Effector memory CD8-positive, alpha-beta T cell (primary cell): ENCODE results near the gene OR5B21.
A peak's percentile ranks its signal among the peaks of the same experiment; 100 is the strongest.

ENCODE experiments used
- ATAC-seq: fragments of 150-1000 bp; cut with Tn5 transposase; replicated peaks from 2 replicates; pipeline ENCODE4 v1.10.0; 2021; ENCODE audit warnings: mild to moderate bottlenecking, moderate library complexity
- DNase-seq, 3 experiments: peaks; one replicate each; pipeline ENCODE4 v3.0.0; 2021
- H3K27ac Mint-ChIP-seq, 2 donors: one replicate each; pipeline ENCODE4 v1.8.0; 2022; ENCODE audit warnings: mild to moderate bottlenecking in 2 of 2, mixed read lengths in 2 of 2, moderate library complexity in 2 of 2
- H3K27me3 Mint-ChIP-seq, 2 donors: one replicate each; pipeline ENCODE4 v1.8.0; 2022; ENCODE audit warnings: mixed read lengths in 2 of 2
- H3K36me3 Mint-ChIP-seq: one replicate; pipeline ENCODE4 v1.8.0; 2022; ENCODE audit warnings: mild to moderate bottlenecking, moderate library complexity, mixed read lengths; ENCODE audit not compliant: insufficient read depth
- H3K4me1 Mint-ChIP-seq, 2 donors: one replicate each; pipeline ENCODE4 v1.8.0; 2022; ENCODE audit warnings: low read depth in 2 of 2, mixed read lengths in 2 of 2
- H3K4me3 Mint-ChIP-seq, 2 donors: one replicate each; pipeline ENCODE4 v1.8.0; 2022; ENCODE audit warnings: mild to moderate bottlenecking in 2 of 2, mixed read lengths in 2 of 2, moderate library complexity in 2 of 2
- H3K9me3 Mint-ChIP-seq, 2 donors: one replicate each; pipeline ENCODE4 v1.8.0; 2022; ENCODE audit warnings: mixed read lengths in 2 of 2
- total RNA-seq, 9 experiments: gene quantifications; one replicate each; lab custom pipeline; 2026; lab: John Stamatoyannopoulos, UW

Gene OR5B21
- total RNA-seq: 0 to 1.5 (median 0.46) reads per million in 9 experiments

DNA sequence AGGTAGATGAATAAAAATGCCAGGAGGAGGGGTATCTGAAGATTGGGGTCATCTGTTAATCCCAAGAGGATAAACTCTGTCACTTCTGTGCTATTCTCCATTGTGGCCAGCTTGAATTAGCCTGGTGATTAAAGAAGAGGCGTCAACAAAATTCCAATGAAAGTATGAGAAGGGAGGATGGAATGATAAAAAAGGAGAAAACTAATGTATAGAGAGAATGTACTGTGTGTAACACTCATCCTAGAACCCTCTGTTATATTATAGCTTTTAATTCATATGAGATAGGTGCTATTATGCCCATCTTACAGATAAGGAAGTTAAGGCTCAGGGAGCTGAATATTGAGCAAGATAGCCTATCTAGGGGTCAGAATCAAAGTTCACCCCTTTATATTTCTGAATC lies at the start of gene OR5B21:
OR5B21 (minus strand) TSS at position 101 of the 400 bp plus-strand sequence; CDS start at position 101, 0 bp downstream.
- H3K9me3 Mint-ChIP-seq: no peaks in the 10 kb centered on the region
- DNase-seq: no peak

DNA sequence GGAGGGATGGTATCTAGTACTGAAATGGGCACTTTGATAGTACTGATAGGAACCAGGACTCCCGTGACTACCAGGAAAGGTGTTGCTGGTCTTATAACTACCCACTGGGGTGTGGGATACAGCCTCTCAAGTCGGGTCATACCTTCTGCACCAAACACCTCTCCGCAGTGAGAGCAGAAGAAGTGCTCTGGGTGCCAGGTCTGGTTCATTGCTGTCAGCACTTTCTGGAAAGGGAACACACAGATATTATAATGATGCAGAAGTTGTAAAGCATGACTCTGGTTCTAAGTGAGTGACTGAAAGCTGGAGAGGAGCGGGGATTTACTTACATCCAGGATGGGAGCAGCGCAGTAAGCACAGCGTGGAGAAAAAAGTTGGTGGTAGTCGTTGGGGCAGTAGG lies 41.7 kb upstream of the OR5B21 start:
- no peaks in the 10 kb centered on the region for H3K27me3 Mint-ChIP-seq
- ATAC-seq (no peak), DNase-seq (no peak)
- H3K4me3 Mint-ChIP-seq: no peak overlapping the region
- H3K9me3 Mint-ChIP-seq: no peaks in the 10 kb centered on the region
- H3K36me3 Mint-ChIP-seq: peaks cover 92% of the 10 kb centered on the region
- peak overlapping the region; percentile 65 to 73 for H3K27ac Mint-ChIP-seq
- H3K4me1 Mint-ChIP-seq: peaks cover 6 to 14% of the 10 kb centered on the region in 2 donors

More for the DNA sequence above, at the start of gene OR5B21:
- ATAC-seq: no peak
- no peaks in the 10 kb centered on the region for H3K4me1 Mint-ChIP-seq
- no peaks in the 10 kb centered on the region for H3K36me3 Mint-ChIP-seq
- no peak within 1 kb of the TSS for H3K4me3 Mint-ChIP-seq
- H3K27ac Mint-ChIP-seq: no peak within 1 kb of the TSS
- no peaks in the 10 kb centered on the region for H3K27me3 Mint-ChIP-seq

DNA sequence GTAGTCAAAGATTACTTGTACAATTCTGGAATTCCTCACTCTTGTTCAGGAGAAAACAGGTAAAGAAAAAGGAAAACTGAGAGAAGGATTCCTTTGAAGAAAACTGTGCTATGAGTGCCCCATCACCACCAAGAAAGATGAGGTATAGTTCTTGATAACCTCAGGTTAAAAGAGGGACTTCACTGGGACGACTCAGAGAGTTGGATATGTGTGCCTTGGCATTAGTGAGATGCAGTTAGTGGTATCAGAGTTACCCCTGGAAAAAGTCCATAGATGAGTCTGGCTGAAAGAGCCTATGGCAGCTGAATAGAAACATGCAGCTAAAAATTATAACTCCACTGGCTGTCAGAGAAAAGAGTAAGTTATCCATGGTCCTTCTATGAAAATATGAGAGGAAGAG lies 38.9 kb upstream of the OR5B21 start:
- H3K27ac Mint-ChIP-seq: peak overlapping the region; percentile 59 to 88

DNA sequence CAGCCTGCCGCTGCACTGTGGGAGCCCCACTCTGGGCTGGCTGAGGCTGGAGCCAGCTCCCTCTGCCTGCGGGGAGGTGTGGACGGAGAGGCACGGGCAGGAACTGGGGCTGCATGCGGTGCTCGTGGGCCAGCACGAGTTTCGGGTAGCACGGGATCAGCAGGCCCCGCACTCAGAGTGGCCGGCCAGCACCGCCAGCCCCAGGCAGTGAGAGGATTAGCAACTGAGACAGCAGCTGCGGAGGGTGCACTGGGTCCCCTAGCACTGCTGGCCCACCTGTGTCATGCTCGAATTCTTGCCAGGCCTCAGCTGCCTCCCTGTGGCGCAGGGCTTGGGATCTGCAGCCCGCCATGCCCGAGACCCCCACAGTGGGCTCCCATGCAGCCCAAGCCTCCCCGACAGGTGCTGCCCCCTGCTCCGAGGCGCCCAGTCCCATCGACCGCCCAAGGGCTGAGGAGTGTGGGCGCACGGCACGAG lies 24.0 kb upstream of the OR5B21 start:
- Mint-ChIP-seq H3K4me1 (peaks cover 24 to 31% of the 10 kb centered on the region in 2 donors), H3K4me3 (no peak overlapping the region), H3K27me3 (no peaks in the 10 kb centered on the region), H3K36me3 (peaks cover 56% of the 10 kb centered on the region), H3K9me3 (no peaks in the 10 kb centered on the region), H3K27ac (no peak overlapping the region)
- no peak for DNase-seq
- ATAC-seq: no peak

More for the DNA sequence above, 38.9 kb upstream of the OR5B21 start:
- Mint-ChIP-seq H3K27me3 (no peaks in the 10 kb centered on the region), H3K36me3 (peaks cover 73% of the 10 kb centered on the region), H3K9me3 (no peaks in the 10 kb centered on the region), H3K4me1 (peaks cover 3 to 5% of the 10 kb centered on the region in 2 donors), H3K4me3 (no peak overlapping the region)
- no peak for ATAC-seq
- DNase-seq: no peak

DNA sequence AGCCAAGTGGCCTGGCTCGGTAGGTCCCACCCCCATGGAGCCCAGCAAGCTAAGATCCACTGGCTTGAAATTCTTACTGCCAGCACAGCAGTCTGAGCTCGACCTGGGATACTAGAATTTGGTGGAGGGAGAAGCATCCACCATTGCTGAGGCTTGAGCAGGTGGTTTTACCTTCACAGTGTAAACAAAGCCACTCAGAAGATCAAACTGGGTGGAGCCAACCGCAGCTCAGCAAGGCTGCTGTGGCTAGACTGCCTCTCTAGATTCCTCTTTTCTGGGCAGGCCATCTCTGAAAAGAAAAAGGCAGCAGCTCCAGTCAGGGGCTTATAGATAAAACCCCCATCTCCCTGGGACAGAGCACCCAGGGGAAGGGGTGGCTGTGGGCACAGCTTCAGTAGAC lies 22.3 kb upstream of the OR5B21 start:
- DNase-seq (no peak), ATAC-seq (peak; percentile 49)
- H3K4me3 Mint-ChIP-seq: peak overlapping the region in 1 of 2 donors; percentile 35
- peak overlapping the region; percentile 35 to 70 for H3K27ac Mint-ChIP-seq
- H3K36me3 Mint-ChIP-seq: peaks cover 53% of the 10 kb centered on the region
- H3K27me3 Mint-ChIP-seq: no peaks in the 10 kb centered on the region
- peaks cover 22 to 24% of the 10 kb centered on the region in 2 donors for H3K4me1 Mint-ChIP-seq
- no peaks in the 10 kb centered on the region for H3K9me3 Mint-ChIP-seq

DNA sequence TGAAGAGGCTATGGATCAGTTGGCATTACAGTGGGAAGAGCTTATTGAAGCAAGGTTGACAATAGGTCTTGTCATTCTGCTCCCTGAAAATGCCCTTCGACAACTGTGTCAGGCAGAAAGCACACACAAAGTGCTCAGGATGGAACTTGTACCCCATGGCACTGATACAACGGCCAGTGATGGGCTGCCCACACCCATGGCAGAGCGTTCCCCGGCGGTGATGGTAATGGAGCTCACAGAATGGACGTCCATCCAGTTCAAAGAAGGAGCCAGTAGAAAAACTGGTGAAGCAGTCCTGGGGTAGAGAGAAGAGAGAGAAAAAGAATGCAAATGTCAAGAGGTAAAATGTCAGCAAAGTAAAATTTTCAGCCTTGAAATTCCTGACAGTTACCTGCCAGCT lies 19.5 kb upstream of the OR5B21 start:
- DNase-seq: no peak
- no peaks in the 10 kb centered on the region for H3K9me3 Mint-ChIP-seq
- no peaks in the 10 kb centered on the region for H3K27me3 Mint-ChIP-seq
- H3K4me1 Mint-ChIP-seq: peaks cover 17 to 20% of the 10 kb centered on the region in 2 donors
- H3K27ac Mint-ChIP-seq: peak overlapping the region; percentile 8 to 97
- H3K36me3 Mint-ChIP-seq: peaks cover 36% of the 10 kb centered on the region
- no peak overlapping the region for H3K4me3 Mint-ChIP-seq
- no peak for ATAC-seq

DNA sequence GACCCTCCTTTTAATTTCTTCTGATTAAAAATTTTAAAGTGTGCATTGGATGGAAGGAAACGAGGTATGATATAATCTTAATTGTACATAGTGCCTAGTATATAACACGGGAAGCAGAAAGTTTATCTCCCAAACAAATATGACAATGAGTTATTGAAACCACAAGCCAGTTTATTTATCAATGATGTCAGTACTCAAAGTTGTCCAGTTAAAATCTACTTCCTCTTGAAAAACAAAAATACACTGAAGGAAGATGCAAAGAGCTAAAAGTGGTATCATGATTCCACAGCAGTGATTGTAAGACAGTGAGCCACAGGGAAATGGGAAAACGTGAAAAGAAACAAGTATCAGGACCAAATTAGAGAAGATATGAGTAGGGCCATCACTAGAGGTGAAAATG lies 18.8 kb upstream of the OR5B21 start:
- Mint-ChIP-seq H3K4me1 (peaks cover 17 to 20% of the 10 kb centered on the region in 2 donors), H3K27me3 (no peaks in the 10 kb centered on the region), H3K4me3 (no peak overlapping the region), H3K36me3 (peaks cover 34% of the 10 kb centered on the region), H3K27ac (peak overlapping the region; percentile 89 to 97), H3K9me3 (no peaks in the 10 kb centered on the region)
- DNase-seq (no peak), ATAC-seq (no peak)

DNA sequence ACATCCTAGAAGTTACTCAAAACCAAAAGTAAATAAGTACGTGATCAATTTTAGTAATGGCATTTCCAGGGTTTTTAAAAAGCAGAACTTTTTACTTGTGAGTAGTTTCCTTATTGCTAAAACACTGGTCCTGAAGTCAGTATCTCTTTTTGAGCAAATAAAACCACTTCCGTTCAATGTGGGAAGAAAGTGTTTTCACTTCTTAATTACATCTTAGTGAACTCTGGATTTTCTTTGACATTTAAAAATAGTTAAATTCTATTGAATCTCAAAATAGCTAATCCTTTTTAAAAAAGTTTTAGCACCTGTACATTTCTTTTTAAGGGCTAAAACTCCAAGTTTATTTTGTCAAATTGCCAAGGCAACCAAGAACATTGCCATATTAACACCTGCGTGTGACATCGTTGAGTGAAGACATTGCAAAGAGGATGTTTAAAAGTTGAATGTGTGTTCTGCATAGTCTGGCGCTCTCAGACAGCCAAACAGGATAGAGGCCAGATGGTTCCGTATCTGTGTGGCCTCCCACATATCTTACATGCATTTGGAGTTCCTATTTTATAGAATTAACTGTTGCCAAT lies 17.2 kb upstream of the OR5B21 start:
- peak; percentile 21 to 37 (median 27) for DNase-seq
- no peaks in the 10 kb centered on the region for H3K9me3 Mint-ChIP-seq
- H3K4me3 Mint-ChIP-seq: peak overlapping the region; percentile 56 to 66
- H3K36me3 Mint-ChIP-seq: peaks cover 26% of the 10 kb centered on the region
- peaks cover 12 to 15% of the 10 kb centered on the region in 2 donors for H3K4me1 Mint-ChIP-seq
- H3K27me3 Mint-ChIP-seq: no peaks in the 10 kb centered on the region
- peak overlapping the region; percentile 89 to 97 for H3K27ac Mint-ChIP-seq
- peak; percentile 91 for ATAC-seq

DNA sequence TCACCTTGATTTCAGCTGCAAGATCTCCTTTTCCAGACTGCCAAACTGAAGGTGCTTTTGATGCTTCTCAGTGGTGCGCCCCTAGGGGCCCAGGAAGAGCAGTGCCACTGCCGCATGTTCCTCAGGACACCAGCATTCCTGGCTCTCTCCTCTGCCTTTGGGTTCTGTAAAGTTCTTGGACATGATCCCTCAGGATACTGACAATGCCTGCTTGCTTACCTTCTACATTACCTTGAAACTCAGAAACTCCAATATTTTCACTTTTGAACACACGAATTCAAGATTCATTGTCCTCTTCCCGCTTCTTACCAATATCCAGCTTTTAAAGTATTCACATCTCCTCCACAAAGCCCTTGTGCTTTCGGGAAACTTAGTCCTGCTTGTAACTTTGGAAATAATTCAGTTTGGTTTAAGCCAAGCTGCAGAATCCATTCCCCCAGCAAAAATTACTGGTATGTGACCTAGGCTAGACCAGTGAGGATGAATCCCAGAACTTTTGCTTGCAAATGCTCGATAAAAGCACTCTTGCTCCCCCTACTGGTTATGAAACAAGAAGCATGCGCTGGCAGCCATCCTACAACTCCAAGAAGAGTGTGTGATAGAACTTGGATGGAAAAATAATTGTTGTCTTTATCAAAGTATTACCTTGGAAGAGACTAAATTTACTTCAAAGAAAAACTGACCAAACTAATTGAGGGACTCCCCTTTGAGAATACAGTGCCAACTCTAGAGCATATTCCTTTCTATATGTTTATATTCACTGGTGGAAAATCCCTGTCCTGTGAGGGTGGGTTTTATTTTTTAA lies 16.5 kb upstream of the OR5B21 start:
- Mint-ChIP-seq H3K4me3 (peak overlapping the region; percentile 56 to 66), H3K27ac (peak overlapping the region; percentile 89 to 97), H3K4me1 (peaks cover 12 to 15% of the 10 kb centered on the region in 2 donors), H3K36me3 (peaks cover 22% of the 10 kb centered on the region), H3K9me3 (no peaks in the 10 kb centered on the region), H3K27me3 (no peaks in the 10 kb centered on the region)
- DNase-seq: peak; percentile 40 to 56 (median 44)
- ATAC-seq: peak; percentile 57

DNA sequence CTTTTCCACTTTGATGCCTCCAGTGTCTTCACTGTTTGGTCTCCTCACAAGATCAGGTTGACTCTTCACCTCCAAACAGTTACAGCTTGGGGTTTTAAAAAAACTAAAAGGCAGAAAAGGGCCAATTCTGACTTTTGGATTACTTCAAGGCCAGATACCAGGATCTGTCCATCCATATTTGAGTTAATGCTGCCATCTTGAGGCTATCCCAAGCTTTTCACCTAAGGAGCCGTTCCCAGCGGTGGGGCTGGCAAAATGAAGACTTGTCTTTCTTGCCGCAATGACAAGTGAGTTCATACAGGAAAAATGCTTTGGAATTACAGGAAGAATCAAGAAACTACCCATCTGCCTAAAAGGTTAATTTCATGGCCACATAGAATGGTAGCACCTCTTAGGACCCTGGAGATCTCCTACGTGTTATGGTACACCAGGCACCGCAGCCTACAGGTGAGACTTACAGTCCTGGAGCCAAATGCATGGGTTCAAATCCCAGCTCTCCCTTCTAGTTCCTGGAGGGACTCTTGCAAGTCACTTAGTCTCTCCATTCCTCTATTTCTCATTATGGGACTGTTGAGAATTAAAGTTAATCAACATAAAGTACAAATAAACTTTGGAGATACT lies 6.0 kb upstream of the OR5B21 start:
- ATAC-seq (no peak), DNase-seq (no peak)
- H3K4me1 Mint-ChIP-seq: no peaks in the 10 kb centered on the region
- H3K9me3 Mint-ChIP-seq: no peaks in the 10 kb centered on the region
- no peaks in the 10 kb centered on the region for H3K27me3 Mint-ChIP-seq
- H3K36me3 Mint-ChIP-seq: no peaks in the 10 kb centered on the region
- no peak overlapping the region for H3K4me3 Mint-ChIP-seq
- H3K27ac Mint-ChIP-seq: no peak overlapping the region

DNA sequence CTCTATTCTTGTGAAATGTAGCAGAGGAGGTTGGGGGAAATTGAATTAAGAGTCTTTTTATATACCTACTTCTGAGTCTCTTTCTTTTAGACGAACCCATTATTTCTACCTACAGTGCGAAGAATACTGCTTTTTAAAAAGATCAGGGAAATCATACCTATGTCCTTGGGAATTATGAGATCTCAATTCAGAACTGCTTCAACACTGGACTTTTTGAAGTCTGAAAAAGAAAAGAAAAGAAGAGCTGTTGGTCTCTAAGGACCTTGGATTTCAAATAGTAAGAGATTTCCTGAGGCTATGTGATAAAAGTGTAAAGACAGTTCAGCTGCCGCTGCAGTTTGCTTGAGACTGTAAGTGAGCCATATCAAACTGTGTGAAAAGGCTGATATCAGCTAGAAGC lies 3.7 kb upstream of the OR5B21 start:
- Mint-ChIP-seq H3K4me1 (no peaks in the 10 kb centered on the region), H3K4me3 (no peak overlapping the region), H3K27me3 (no peaks in the 10 kb centered on the region), H3K36me3 (no peaks in the 10 kb centered on the region), H3K9me3 (no peaks in the 10 kb centered on the region), H3K27ac (no peak overlapping the region)
- ATAC-seq: no peak
- no peak for DNase-seq

DNA sequence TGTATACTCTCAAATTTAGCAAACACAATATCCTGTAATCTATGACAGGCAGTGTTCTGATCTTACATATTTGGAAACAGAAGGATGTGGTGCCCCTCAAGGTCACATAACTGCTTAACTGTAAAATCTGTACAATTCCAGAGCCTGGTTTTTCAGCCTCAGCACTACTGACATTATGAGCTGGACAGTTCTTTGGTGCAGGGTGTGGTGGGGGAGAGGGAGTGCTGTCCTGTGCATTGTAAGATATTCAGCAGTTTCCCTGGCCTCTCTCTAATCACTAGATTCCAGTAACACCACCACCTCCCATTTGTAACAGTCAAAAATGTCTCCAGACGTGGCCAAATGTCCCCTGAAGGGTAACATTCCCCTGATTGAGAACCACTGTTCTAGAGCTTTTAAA lies 1.8 kb upstream of the OR5B21 start:
- no peaks in the 10 kb centered on the region for H3K4me1 Mint-ChIP-seq
- no peaks in the 10 kb centered on the region for H3K27me3 Mint-ChIP-seq
- H3K4me3 Mint-ChIP-seq: no peak overlapping the region
- H3K9me3 Mint-ChIP-seq: no peaks in the 10 kb centered on the region
- no peak for ATAC-seq
- H3K27ac Mint-ChIP-seq: no peak overlapping the region
- DNase-seq: no peak
- H3K36me3 Mint-ChIP-seq: no peaks in the 10 kb centered on the region

DNA sequence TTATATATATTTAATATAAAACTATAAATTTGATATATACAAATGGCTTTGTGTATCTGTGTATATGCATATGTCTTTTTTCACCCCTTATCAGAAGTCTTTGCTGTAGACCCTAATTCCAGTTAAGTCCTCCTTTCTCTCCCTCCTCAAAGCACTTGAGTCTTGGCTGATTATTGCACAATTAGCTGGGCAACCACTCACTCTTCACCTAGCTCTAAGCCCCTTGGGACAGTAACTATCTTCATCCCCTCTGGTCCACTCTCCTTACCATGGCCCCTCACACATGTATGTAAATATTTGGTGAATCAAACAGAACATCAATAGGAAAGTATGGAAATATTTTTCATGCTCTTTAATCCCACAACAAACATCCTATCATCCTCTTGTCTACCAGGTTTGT lies 909 bp upstream of the OR5B21 start:
- Mint-ChIP-seq H3K27me3 (no peaks in the 10 kb centered on the region), H3K9me3 (no peaks in the 10 kb centered on the region), H3K36me3 (no peaks in the 10 kb centered on the region), H3K4me1 (no peaks in the 10 kb centered on the region), H3K4me3 (no peak overlapping the region), H3K27ac (no peak overlapping the region)
- ATAC-seq (no peak), DNase-seq (no peak)
